NCI-H2227 (cell line): Measurements from ENCODE around the gene MACROD2.

Experiments
- DNase-seq: peaks from one replicate; lab custom pipeline; 2025; ENCODE audit not compliant: unreplicated experiment; lab: John Stamatoyannopoulos, UW

The MACROD2 gene

DNA sequence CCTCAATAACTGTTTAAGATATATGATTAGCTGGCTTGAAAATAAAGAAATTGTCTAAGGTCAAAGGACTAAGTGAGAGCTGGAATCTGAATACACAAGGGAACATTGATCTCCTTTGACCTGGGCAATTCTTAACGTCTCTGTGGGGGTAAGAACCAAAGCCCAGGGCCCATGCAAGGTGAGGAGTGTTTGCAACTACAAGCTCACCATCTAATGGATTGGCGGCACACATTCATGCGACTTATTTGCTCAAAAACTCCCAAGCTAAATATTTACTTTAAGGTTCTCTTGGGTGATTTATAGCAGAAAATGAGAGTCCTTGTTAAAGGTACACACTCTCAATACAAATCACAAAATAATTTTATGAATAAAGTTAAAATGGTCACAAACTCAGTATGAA, 734.1 kb downstream of the MACROD2 start:
- no peak for DNase-seq

DNA sequence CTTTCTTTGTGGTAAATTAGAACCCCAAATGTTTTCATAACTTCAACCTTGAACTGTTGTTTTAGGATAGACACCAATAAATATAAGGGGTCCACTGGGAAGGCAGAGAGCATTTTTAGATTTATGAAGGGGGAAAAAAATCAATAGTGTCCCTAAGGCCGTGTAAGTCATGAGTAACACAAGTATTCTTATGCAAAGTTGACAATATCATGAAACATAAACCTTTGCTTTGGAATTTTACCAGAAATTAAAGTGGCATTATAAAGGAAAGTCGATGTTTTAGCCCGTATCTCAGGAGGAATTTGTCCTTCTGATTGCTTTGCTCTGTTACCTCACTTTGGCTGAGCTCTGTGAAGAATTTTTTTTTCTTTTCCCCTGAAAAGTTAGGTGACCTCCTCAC, 737.0 kb downstream of the MACROD2 start:
- DNase-seq = no peak

DNA sequence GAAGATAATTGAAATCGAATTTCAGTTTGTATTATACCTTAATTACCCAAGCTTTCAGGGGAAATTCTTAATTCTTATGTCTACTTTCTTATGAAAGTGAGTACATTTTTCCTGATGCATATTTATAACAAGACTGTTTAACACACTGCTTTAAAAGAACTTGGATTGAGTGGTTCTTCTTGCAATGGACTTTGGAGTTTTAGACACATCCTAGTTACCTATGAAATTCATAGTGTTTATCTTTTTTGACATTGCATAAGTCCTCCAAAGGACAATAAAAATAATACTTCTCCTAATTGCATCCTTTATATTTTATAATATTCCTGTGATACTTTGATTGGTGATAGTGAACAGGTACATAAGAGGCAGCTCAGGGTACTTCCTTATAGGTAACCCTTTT, 737.7 kb downstream of the MACROD2 start:
- no peak for DNase-seq

DNA sequence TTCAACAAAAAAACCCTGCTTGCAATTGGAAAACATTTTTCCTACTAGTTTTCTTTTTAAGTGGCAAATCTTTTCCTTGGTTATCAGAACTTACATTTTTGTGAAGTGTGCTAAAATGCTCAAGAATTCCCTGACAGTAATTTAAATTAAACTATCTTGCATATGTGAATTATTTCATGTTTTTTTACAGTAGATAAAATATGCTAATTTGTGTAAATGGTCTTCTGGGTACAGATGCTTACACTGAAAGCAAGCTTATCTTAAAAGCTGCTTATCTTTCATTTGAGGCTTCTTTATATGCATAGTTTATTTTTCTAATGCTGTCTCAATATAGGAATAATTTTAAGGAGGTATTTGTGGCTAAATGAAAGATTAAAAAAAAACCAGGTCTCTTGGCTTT, 745.1 kb downstream of the MACROD2 start:
- DNase-seq = no peak

DNA sequence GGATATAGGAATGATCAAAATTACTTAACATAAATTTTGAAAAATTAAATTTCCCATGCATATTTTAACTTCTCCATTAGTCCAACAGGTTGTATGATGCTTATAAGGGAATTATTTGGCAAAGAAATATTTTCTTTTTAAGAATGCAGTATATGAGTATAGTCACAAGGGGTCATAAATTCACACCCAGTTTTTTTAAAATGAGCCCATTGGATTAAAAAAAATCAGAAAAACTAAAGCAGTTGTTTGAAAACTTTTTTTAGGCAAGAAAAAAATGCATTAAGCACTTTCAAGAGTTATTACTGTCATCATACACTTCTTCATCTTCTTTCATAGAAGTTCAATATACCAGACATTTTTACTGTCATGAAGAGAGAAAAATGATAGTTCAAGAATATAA, 746.3 kb downstream of the MACROD2 start:
- DNase-seq = no peak

DNA sequence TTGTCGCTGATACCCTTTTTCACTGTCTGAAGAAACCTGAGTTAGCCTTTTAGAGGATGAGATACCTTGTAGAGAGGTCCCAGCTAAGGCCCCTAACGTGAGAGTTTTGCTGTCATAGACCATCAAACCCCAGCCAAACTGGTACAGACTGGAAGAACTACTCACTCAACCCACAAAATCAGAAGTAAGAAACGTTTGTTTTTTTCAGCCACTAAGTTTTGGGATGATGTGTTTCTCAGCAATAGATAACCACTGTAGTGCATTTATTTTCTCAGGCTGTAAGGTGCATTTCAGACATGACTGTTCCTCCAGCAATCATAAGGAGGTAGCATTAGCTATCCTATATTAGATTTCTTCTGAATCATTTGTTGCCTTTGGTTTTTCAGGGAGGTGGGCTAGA, 749.4 kb downstream of the MACROD2 start:
- no peak for DNase-seq

DNA sequence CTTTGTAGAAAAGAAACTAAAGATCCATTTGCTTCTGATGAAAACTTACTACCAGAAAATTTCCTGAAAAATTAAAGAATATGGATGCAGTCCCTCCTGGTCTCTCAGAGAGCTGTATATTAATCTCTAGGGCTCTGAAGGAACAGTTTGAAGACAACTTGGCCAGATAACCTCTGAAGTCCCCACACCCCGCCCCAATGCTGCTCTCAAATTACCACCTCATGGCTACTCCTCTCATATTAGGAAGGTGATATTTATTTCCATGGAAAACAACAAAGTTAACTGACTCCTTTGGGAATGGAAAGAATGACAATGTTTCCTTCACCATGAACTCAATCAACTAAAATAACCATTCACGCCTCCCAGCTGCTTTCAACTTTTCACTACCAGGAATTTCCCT, 750.5 kb downstream of the MACROD2 start:
- DNase-seq = no peak

DNA sequence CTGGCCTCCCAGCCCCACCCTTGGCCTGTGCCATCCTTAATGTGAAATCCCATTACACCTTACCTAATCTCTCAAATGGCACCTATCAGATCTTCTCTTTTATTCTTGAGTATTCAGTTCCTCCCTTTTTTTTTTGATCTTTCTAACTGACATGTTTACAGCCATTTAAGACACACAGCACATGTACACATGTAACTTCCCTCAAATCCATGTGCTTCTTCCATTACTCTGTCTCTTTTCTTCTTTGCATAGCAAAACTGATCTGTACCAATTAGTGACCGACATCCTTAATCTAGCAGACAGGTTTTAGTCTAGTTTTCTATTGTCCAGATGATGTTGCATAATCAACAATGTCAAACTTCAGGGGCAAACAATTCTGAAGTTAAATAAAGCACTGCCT, 755.9 kb downstream of the MACROD2 start:
- DNase-seq = no peak

DNA sequence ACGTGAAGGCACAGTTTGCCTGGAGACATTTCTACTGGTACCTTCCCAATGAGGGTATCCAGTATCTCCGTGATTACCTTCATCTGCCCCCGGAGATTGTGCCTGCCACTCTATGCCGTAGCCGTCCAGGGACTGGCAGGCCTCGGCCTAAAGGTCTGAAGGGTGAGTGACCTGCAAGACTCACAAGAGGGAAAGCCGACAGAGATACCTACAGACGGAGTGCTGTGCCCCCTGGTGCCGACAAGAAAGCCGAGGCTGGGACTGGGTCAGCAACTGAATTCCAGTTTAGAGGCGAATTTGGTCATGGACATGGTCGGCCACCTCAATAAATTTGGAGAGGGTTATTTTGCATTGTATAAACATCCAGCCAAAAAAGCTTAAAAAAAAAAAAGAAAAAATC, 762.4 kb downstream of the MACROD2 start:
- no peak for DNase-seq

DNA sequence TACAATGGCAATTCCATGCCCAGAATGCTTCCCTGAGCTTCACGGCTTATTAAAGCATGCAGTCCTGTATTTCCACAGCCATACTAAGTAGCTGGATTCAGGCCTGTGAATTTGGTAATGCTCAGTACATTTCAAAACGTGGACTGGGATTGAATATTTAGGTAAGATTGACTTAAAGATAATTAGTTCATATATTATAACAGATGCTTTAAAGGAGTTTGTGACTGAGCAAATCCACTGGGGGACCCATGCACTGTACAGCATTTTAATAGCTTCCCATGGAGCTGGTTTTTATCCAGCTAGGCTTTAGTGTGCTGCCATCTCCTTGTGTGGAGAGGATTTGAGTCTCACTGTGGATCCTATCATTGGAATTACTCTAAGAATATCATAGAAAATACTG, 763.0 kb downstream of the MACROD2 start:
- no peak for DNase-seq

DNA sequence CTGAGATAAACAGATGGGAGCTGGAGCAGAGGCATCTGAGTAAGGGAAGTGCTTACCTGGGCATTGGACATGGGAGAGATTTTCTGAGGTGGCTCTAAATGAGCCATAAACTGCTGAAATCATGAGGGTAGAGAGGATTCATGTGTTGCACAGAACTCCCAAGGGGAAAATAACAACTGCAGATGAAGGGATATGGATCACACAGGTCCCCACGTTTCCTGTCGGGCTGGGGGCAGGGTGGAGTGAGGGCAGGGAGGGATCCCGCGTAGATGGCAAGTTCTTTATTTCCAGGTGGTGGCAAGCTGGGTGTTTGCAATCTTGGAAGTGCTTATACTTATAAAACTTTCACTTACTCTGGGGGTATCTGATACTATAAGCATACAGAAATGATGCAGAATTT, 764.7 kb downstream of the MACROD2 start:
- DNase-seq = no peak

DNA sequence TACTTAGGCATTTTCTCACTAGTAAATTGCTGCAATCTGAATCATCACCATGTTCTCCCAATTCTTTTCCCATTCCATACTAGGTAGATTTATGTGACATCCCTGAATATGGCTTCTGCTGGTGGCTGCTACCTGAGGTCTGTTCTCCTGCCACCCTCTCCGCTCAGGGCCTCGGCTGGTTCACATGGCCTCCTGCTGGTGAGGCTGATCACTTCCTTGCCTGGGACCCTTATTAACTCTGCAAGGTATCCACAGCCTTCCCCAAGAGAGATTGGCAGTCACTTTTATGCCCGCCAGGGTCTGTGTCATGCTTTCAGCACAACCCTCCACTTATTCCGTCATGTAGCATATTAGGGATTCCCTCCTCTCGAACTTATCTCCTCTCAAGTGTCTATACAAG, 766.6 kb downstream of the MACROD2 start:
- DNase-seq = no peak

DNA sequence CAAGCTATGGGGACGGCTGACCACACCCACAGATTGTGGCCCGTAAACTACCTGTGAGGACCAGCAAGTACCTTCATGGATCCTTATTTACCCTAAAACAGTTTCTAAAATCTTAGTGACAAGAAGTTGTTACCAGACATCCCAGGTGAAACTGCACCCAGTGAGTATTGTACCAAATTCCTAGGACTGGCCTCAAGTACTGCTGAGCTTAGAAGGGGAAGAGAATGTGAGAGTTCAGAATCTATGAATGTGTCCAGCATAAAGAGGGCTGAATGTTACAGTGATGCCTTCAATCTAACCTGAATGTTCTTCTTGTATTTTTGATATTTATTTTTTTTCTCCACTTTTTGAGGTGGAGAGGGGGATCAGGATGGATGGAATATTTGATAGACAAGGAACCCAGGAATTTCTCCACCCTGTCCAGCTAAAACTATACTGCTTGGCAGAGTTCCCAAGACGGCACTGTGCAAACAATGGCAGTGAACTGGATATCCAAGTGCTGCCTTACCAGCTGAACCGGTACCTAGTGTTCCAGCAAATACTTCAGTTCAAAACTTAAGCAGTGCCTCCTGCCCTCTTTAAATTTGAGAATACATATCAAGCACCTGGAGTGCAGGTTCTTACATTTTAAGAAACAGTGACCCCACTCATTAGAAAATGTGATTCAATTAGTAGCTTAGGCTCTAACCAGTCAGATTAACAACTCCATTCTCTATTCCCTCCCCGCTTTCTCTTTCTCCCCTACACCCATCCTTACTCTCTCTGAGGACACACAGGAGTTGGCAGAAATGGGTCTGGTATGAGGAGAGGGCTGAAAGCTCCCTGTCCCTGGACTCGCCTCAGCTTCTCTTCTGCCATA, 769.4 kb downstream of the MACROD2 start:
- no peak for DNase-seq

DNA sequence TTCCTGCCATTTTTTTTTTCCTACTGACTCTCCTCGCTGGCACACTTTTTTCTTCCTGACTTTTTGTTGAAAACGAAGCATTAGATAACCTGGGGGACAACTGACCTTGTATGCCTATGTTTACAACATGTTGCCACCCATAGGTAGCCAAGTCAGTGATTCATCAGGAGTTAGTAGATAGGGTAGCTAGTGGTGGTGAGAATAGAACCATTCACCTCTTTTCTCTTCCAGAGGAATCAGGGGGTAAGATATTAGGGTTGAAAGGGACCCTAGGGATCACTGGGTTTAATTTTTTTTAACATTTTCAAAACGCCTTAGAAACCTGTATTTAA, 770.0 kb downstream of the MACROD2 start:
- DNase-seq = no peak

DNA sequence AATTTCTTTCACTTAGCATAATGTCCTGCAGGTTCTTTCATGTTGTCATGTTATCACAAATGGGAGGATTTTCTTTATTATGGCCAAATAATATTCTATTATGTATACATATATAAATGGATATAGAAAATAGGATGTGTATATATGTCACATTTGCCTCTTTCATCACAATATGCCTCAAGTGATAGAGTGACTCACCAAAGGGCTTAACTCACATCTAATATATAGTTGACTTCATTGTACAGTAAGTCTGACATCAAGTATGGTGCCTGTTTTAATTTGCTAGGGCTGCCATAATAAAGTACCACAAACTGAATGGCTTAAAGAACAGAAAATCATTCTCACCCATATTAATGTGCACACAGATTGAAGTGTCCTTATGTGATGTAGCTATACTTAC, 778.2 kb downstream of the MACROD2 start:
- no peak for DNase-seq

DNA sequence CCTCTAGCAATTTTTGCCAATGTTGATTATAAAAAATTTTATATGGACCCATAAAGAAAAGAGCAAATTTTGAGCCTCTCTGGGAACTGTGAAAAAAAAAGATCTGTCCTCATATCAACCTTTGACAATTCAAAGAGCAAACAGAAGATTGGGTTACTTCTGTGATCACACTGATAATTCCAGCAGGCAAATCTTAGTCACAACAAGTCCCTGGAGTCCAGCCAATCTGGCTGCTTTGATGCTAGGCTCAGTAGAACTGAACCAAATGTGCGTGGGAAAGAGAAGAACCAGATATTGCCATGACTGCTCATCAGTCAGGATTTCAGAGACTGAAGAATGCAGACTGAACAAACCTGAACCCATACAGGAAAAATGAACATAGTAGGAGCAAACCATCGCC, 780.5 kb downstream of the MACROD2 start:
- DNase-seq = no peak

DNA sequence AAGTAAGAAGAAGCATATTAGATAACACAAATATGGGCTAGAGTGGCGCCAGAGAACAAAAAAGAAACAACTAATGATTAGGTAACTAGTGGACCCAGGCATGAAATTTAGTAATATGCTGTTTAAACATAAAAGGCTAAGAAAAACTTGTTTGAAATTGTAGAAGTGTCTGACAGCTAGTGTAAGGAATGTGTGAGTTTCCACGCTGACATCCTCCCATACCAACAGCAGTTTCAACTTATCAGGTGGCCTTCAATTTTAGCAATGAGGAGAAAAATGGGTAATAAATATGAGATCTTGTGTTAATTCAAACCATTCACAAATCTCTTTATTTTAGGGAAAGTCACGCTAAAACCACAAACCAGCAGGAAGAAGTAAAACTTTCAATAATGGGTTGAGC, 782.3 kb downstream of the MACROD2 start:
- no peak for DNase-seq

DNA sequence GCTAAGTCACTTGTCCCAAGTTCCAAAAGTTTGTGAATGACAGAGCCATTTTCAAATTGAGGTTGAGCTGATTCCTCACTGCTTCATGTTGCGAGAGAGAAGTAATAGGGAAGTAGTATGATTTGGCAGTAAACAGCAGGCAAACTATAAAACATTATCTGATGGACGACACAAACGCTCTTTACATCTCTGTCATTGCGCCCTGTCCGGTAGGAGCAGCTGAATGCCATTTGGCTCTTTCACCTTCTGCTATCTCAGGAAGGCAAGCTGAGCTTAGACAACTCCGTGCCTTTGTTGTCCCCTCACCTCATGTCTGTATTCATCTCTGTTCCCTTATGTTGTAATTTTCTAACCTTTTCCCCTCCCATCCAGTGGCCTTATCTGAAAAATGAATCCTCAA, 782.8 kb downstream of the MACROD2 start:
- no peak for DNase-seq

DNA sequence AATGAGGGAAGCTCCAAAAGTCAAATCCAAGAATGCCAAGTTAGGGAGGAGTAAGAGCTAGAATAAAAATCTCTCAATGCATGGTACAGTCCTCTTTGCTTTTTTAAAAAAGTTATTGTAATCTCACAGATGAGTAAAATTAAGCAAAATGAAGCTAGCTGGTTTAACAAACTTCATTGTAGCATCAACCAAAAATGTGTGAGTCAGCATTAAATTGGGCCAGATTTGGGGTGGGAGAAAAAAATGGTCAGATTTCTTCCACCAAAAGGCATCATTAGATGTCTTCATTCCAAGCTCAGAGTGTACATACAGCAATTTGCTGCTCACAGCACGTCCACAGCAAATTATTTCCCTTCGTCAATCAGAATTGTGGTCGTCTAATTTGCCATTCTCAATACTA, 783.6 kb downstream of the MACROD2 start:
- no peak for DNase-seq

DNA sequence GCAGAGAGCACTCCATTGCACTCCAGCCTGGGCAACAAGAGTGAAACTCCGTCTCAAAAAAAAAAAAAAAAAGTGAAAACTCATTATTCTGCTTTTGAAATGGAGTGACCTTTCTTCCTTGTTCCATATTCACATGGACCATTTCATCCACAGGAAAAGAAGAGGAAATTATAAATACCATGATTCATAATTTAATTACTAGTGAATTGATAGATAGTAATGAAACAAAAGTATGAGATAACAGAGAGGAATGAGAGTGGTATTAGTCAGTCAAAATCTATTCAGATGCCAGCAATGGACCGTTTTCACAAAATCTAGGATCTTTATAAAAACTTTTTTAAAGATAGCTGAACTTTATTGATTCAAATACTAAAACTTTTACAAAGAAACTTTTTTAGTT, 785.2 kb downstream of the MACROD2 start:
- DNase-seq = no peak

DNA sequence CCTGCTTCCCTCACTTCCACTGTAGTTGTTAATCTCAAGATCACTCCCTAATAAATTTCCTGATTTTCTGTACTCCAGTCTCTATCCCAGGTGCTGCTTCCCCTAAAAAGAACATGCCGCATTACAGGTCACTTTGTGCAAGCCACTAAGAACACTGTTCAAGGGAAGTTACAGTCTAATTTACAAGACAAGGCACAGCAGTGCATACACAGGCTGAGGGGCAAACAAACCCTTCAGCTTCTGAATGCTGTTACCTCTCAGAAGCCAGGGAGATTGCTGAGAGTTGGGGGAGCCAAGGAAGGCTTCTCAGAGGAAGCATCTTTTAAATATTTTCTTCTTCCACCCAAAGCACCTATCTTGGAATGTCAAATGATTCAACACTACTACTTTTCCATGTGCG, 787.4 kb downstream of the MACROD2 start:
- DNase-seq = no peak

DNA sequence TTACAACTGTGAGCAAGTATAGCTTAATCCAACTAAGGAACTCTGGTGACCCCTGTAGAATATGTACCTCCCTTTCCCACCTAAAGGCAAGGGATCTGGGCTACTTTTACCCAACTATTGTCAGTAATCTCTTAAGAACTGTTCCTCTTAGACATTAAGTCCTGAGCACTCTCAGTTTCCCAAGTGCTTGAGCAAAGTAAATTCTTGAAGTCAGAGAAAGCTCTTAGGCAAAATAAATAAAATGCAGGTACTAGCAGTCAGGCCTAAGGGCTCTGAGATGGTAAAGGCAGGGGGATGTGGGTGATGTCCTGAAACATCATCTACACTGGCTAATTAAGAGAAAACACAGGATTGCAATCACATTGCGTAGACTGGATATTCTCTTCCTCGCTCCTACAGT, 788.5 kb downstream of the MACROD2 start:
- no peak for DNase-seq

DNA sequence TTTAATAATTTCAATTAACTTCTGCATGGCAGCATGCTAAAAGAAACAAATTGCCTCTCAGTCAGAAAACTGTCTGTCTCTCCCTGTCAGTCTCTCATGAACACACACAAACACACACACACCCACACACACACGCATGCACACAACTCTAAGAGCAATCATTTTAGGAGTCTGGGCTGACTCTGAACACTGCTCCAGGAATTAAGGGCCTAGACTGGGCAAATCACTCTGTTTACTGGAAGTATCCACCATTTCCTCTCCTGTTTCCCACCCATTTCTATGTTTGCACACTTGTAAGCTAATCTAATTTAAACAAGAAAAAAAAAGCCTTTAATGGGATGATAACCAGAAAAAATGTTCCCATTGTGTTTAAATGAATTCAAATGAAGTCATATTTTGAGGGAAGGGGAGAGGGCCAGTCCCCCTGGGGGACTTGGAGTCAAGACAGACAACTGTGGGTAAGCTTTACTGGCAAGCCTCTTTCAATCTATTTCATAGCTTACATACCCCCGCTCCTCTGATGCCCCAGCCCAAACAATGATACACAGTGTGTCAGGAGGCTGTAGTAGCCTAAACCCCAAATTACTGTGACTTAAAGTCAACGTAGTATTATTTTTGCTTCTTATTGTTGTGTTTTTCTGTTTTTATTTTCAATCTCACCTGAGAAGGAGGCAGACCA, 789.9 kb downstream of the MACROD2 start:
- no peak for DNase-seq
